HL-60 (cell line): Measurements from ENCODE around the gene ZPBP2.
A peak's percentile ranks its signal among the peaks of the same experiment; 100 is the strongest.
"Not testable (repeated sequence)": the region's sequence is repeated elsewhere in the genome, so short reads cannot be mapped to it uniquely, and the experiment has no call there.

Experiments
- DNase-seq, 2 experiments: peaks; one replicate each; pipeline ENCODE4 v3.0.0-alpha.2; 2010 to 2020; ENCODE audit warnings: low read depth in 1 of 2, low spot score in 1 of 2
- H3K27ac ChIP-seq: fragments of 250-450 bp; sonication (Bioruptor Pico); replicated peaks from 2 replicates; pipeline ENCODE4 v1.5.1; 2020; ENCODE audit warnings: mild to moderate bottlenecking, moderate library complexity
- H3K27me3 ChIP-seq: fragments of 250-450 bp; sonication (Bioruptor Pico); 2 replicates; pipeline ENCODE4 v1.5.1; 2021; ENCODE audit warnings: mild to moderate bottlenecking, moderate library complexity; ENCODE audit not compliant: insufficient read depth, poor library complexity, severe bottlenecking
- H3K4me3 ChIP-seq: replicated peaks from 2 replicates; pipeline ENCODE4 v1.5.1; 2011; ENCODE audit warnings: mild to moderate bottlenecking, control low read depth, low read length; ENCODE audit not compliant: insufficient read depth
- GABPA ChIP-seq: IDR thresholded peaks from 2 replicates; pipeline ENCODE4 v1.6.1; 2012; ENCODE audit warnings: low read depth
- POLR2AphosphoS5 ChIP-seq: IDR thresholded peaks from 2 replicates; pipeline ENCODE4 v1.6.1; 2012; ENCODE audit warnings: low read depth
- SPI1 ChIP-seq: IDR thresholded peaks from 2 replicates; pipeline ENCODE4 v1.6.1; 2012; ENCODE audit warnings: low read depth, mild to moderate bottlenecking, borderline replicate concordance
- TF ChIP-seq, protein P1 (sequence below): IDR thresholded peaks from one replicate; pipeline ENCODE4 v1.5.1; 2011; ENCODE audit warnings: low read length, control low read depth, inconsistent platforms; ENCODE audit not compliant: insufficient read depth
- TF ChIP-seq, protein P2 (sequence below): IDR thresholded peaks from 2 replicates; pipeline ENCODE4 v1.6.1; 2012; ENCODE audit warnings: low read depth; ENCODE audit not compliant: insufficient replicate concordance

The ZPBP2 gene

GRCh38 chr17:39846205-39846604 is 21.8 kb upstream of the ZPBP2 start:
- no peak overlapping the region for H3K4me3 ChIP-seq
- peaks cover 5% of the 10 kb centered on the region for H3K27me3 ChIP-seq
- TF ChIP-seq, protein P1, sequence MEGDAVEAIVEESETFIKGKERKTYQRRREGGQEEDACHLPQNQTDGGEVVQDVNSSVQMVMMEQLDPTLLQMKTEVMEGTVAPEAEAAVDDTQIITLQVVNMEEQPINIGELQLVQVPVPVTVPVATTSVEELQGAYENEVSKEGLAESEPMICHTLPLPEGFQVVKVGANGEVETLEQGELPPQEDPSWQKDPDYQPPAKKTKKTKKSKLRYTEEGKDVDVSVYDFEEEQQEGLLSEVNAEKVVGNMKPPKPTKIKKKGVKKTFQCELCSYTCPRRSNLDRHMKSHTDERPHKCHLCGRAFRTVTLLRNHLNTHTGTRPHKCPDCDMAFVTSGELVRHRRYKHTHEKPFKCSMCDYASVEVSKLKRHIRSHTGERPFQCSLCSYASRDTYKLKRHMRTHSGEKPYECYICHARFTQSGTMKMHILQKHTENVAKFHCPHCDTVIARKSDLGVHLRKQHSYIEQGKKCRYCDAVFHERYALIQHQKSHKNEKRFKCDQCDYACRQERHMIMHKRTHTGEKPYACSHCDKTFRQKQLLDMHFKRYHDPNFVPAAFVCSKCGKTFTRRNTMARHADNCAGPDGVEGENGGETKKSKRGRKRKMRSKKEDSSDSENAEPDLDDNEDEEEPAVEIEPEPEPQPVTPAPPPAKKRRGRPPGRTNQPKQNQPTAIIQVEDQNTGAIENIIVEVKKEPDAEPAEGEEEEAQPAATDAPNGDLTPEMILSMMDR: no peak
- TF ChIP-seq, protein P2, sequence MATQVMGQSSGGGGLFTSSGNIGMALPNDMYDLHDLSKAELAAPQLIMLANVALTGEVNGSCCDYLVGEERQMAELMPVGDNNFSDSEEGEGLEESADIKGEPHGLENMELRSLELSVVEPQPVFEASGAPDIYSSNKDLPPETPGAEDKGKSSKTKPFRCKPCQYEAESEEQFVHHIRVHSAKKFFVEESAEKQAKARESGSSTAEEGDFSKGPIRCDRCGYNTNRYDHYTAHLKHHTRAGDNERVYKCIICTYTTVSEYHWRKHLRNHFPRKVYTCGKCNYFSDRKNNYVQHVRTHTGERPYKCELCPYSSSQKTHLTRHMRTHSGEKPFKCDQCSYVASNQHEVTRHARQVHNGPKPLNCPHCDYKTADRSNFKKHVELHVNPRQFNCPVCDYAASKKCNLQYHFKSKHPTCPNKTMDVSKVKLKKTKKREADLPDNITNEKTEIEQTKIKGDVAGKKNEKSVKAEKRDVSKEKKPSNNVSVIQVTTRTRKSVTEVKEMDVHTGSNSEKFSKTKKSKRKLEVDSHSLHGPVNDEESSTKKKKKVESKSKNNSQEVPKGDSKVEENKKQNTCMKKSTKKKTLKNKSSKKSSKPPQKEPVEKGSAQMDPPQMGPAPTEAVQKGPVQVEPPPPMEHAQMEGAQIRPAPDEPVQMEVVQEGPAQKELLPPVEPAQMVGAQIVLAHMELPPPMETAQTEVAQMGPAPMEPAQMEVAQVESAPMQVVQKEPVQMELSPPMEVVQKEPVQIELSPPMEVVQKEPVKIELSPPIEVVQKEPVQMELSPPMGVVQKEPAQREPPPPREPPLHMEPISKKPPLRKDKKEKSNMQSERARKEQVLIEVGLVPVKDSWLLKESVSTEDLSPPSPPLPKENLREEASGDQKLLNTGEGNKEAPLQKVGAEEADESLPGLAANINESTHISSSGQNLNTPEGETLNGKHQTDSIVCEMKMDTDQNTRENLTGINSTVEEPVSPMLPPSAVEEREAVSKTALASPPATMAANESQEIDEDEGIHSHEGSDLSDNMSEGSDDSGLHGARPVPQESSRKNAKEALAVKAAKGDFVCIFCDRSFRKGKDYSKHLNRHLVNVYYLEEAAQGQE: no peak
- TF ChIP-seq POLR2AphosphoS5 (no peak), GABPA (no peak), SPI1 (no peak)
- no peak overlapping the region for H3K27ac ChIP-seq
- no peak for DNase-seq

GRCh38 chr17:39848600-39848999 is 19.4 kb upstream of the ZPBP2 start:
- Histone ChIP-seq H3K4me3 (no peak overlapping the region), H3K27ac (0 out of 2 replicates have a peak overlapping the region, but pooled peaks have one; percentile 3), H3K27me3 (no peaks in the 10 kb centered on the region)
- TF ChIP-seq GABPA: no peak
- no peak for TF ChIP-seq POLR2AphosphoS5
- no peak for TF ChIP-seq SPI1
- TF ChIP-seq, protein P1: no peak
- TF ChIP-seq, protein P2: no peak
- no peak for DNase-seq

DNA sequence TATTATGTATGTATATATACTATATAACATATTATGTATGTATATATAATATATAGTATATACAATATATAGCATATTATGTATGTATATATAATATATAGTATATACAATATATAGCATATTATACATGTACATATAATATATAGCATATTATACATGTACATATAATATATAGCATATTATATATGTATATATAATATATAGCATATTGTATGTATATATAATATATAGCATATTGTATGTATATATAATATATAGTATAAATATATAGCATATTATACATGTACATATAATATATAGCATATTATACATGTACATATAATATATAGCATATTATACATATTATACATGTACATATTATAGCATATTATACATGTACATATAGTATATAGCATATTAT is 17.8 kb upstream of the ZPBP2 start:
- not testable (repeated sequence) for H3K27me3 ChIP-seq, H3K27ac ChIP-seq, H3K4me3 ChIP-seq, DNase-seq

DNA sequence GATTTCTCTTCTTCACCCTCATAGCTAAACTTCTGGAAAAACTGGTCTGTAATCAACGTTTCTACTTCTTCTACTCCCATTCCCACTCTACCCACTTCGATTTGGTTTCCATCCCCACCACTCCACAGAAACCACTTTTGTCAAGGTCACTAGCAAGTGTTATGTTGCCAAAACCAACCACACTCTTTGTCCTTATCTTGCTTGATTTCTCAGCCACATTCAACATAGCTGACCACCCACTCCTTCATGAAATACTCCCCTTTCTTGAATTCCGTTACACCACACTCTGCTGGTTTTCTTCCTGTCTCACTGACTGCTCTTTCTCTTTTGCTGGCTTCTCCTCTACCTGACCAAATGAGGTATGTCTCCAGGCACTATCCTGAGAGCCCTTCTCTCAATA is 15.8 kb upstream of the ZPBP2 start:
- TF ChIP-seq, protein P1: no peak
- TF ChIP-seq, protein P2: no peak
- TF ChIP-seq SPI1: no peak
- TF ChIP-seq GABPA: no peak
- TF ChIP-seq POLR2AphosphoS5: no peak
- Histone ChIP-seq H3K4me3 (no peak overlapping the region), H3K27ac (no peak overlapping the region), H3K27me3 (no peaks in the 10 kb centered on the region)
- DNase-seq: no peak
